GM12878 (cell line): ENCODE results near the gene CHRDL2. TPM values are rescaled to one million over a fixed set of nuclear protein-coding genes. Genes with fewer than 3 reads are reported as not detected.
A peak's percentile ranks its signal among the peaks of the same experiment; 100 is the strongest.

Experiments used
- ATAC-seq: fragments of 200-7000 bp; cut with Tn5 transposase; 3 replicates; pipeline ENCODE4 v1.9.1; 2020; ENCODE audit warnings: mild to moderate bottlenecking, moderate library complexity
- BruUV-seq: library from RNA; stranded (reverse); fragments of 400-500 nt; replicated peaks from 2 replicates; lab custom pipeline; 2021; lab: Mats Ljungman, UMichigan
- CTCF ChIA-PET: fragments of 300-600 bp; sonication (Branson Sonifier 250); formaldehyde crosslinking; extraction: SDS; loops from one replicate; lab custom pipeline; 2021; ENCODE audit warnings: inconsistent platforms; lab: Yijun Ruan, JAX
- POLR2A ChIA-PET: fragments of 350-600 bp; formaldehyde crosslinking; extraction: SDS; loops from one replicate; lab custom pipeline; 2021; ENCODE audit warnings: inconsistent platforms; lab: Charles Lee
- RAD21 ChIA-PET: fragments of 300-600 bp; sonication (Branson Sonifier 250); formaldehyde crosslinking; loops from one replicate; lab custom pipeline; 2023; ENCODE audit warnings: antibody characterized with exemption; ENCODE audit not compliant: unreplicated experiment; lab: Charles Lee
- SMC1A ChIA-PET: fragments of 300-600 bp; sonication (Branson Sonifier 250); formaldehyde crosslinking; loops from one replicate; lab custom pipeline; 2023; ENCODE audit not compliant: unreplicated experiment, uncharacterized antibody; lab: Charles Lee
- DNase-seq: peaks from one replicate; pipeline ENCODE4 v3.0.0-alpha.2; 2011; ENCODE audit warnings: low read depth, low spot score
- FAIRE-seq: peaks from 3 replicates; lab custom pipeline; 2011; peaks lifted over from hg19 to GRCh38; lab: Jason Lieb, UNC
- H2AFZ ChIP-seq: 2 replicates; pipeline ENCODE4 v1.6.0; 2011; ENCODE audit warnings: low read depth, low read length, control low read depth; ENCODE audit not compliant: control insufficient read depth
- H3K27ac ChIP-seq: 2 replicates; pipeline ENCODE4 v1.5.1; 2011; ENCODE audit warnings: control low read depth; ENCODE audit not compliant: control insufficient read depth, insufficient read depth
- H3K27me3 ChIP-seq, 2 experiments: replicated peaks in 1 of 2; 2 replicates each; pipeline versions ENCODE4 v1.6.0 to v1.6.1; 2011; ENCODE audit warnings: low read length in 1 of 2; ENCODE audit not compliant: control insufficient read depth in 2 of 2, insufficient read depth in 2 of 2
- H3K36me3 ChIP-seq, 2 experiments: 2 replicates each; pipeline ENCODE4 v1.5.1; 2011; ENCODE audit warnings: low read length in 1 of 2; ENCODE audit not compliant: control insufficient read depth in 2 of 2, insufficient read depth in 2 of 2
- H3K4me1 ChIP-seq: 2 replicates; pipeline ENCODE4 v1.6.1; 2011; ENCODE audit warnings: mild to moderate bottlenecking, low read length, moderate library complexity, mixed read lengths; ENCODE audit not compliant: control insufficient read depth, insufficient read depth
- H3K4me2 ChIP-seq: 2 replicates; pipeline ENCODE4 v1.6.0; 2011; ENCODE audit warnings: control low read depth; ENCODE audit not compliant: control insufficient read depth, insufficient read depth
- H3K4me3 ChIP-seq: fragments of 200-600 bp; sonication (generic); 2 replicates; pipeline ENCODE4 v1.5.1; 2016
- H3K79me2 ChIP-seq: 2 replicates; pipeline ENCODE4 v1.6.0; 2011; ENCODE audit warnings: low read length; ENCODE audit not compliant: control insufficient read depth, insufficient read depth
- H3K9ac ChIP-seq: 2 replicates; pipeline ENCODE4 v1.8.0; 2011; ENCODE audit warnings: low read length, control low read depth, mixed read lengths; ENCODE audit not compliant: control insufficient read depth, insufficient read depth
- H3K9me3 ChIP-seq: replicated peaks from 3 replicates; pipeline ENCODE4 v1.5.1; 2011; ENCODE audit warnings: mild to moderate bottlenecking, low read length; ENCODE audit not compliant: control insufficient read depth, insufficient read depth
- H4K20me1 ChIP-seq: 2 replicates; pipeline ENCODE4 v1.6.0; 2011; ENCODE audit not compliant: control insufficient read depth, insufficient read depth
- EED ChIP-seq: sonication (generic); IDR thresholded peaks from 2 replicates; pipeline ENCODE4 v1.6.1; 2016; ENCODE audit warnings: antibody characterized with exemption, low read depth
- MEF2B ChIP-seq: fragments of 450-650 bp; IDR thresholded peaks from 2 replicates; pipeline ENCODE4 v1.6.1; 2018; ENCODE audit warnings: mild to moderate bottlenecking, moderate library complexity; ENCODE audit not compliant: partially characterized antibody, poor library complexity, severe bottlenecking
- NFIC ChIP-seq: IDR thresholded peaks from 2 replicates; pipeline ENCODE4 v1.6.1; 2012; ENCODE audit warnings: low read depth, mild to moderate bottlenecking, inconsistent platforms, low read length, moderate library complexity
- RUNX3 ChIP-seq: IDR thresholded peaks from 2 replicates; pipeline ENCODE4 v1.6.1; 2012; ENCODE audit warnings: low read length, inconsistent platforms
- SIX5 ChIP-seq: IDR thresholded peaks from 2 replicates; pipeline ENCODE4 v1.6.1; 2011; ENCODE audit warnings: mild to moderate bottlenecking, low read depth, low read length, moderate library complexity; ENCODE audit not compliant: severe bottlenecking
- SMC3 ChIP-seq: IDR thresholded peaks from 2 replicates; pipeline ENCODE4 v1.6.1; 2011; ENCODE audit warnings: low read length, improper control_type of control experiment, borderline replicate concordance
- TCF12 ChIP-seq: IDR thresholded peaks from 2 replicates; pipeline ENCODE4 v1.6.1; 2011; ENCODE audit warnings: low read depth, mild to moderate bottlenecking, low read length
- ZNF217 ChIP-seq: fragments of 450-650 bp; IDR thresholded peaks from 2 replicates; pipeline ENCODE4 v1.6.1; 2017; ENCODE audit warnings: antibody characterized with exemption, mild to moderate bottlenecking
- ZNF274 ChIP-seq: IDR thresholded peaks from one replicate; pipeline ENCODE4 v1.8.0; 2011; ENCODE audit not compliant: insufficient read length, insufficient read depth
- ZNF622 ChIP-seq: fragments of 450-650 bp; IDR thresholded peaks from 2 replicates; pipeline ENCODE4 v1.6.1; 2017; ENCODE audit warnings: mild to moderate bottlenecking, inconsistent platforms
- WGBS: methylation state at CpG from one replicate; pipeline ENCODE4 v1.1.6; 2016; ENCODE audit warnings: low lambda C conversion rate; ENCODE audit not compliant: insufficient replicate concordance, insufficient coverage; ENCODE audit errors: missing lambda C conversion rate; 5-methylcytosine and 5-hydroxymethylcytosine counted together
- in situ Hi-C: fragments of 300-500 bp; cut with MboI; formaldehyde crosslinking; loops from 9 replicates; pipeline ENCODE4 v1.14.3; 2018; ENCODE audit warnings: mixed read lengths
- intact Hi-C: fragments of 100-400 bp; cut with micrococcal nuclease; formaldehyde crosslinking; loops from one replicate; pipeline ENCODE4 v1.14.2; 2022; ENCODE audit not compliant: unreplicated experiment
- polyA plus RNA-seq, 11 experiments: library from polyadenylated mRNA; depleted of rRNA in 4 of 11; unstranded in 6 of 11; stranded (reverse) in 5 of 11; fragments of >200 nt; fragmentation: Nextera tagmentation in 4 of 11; fragmentation: Illumina TruSeq in 1 of 11; extraction: Ambion mirVana in 4 of 11; extraction: Trizol in 1 of 11; gene quantifications; 1 replicate in 1 of 11; 2 replicates in 10 of 11; pipeline versions ENCODE4 v1.2.1 to v1.2.3, GENCODE V29; 2011 to 2016; ENCODE audit warnings: inconsistent platforms in 2 of 11, missing spikeins in 2 of 11, low read depth in 1 of 11
- total RNA-seq, 4 experiments: library from RNA; depleted of rRNA in 3 of 4; stranded (reverse); fragments of >200 nt in 3 of 4; fragmentation: Illumina TruSeq in 1 of 4; extraction: Trizol in 1 of 4; gene quantifications; 2 replicates each; pipeline versions ENCODE4 v1.2.1 to v1.2.3, GENCODE V29; 2013 to 2021

CHRDL2 gene
- total and polyA plus RNA-seq, 10 of the 15 experiments (the other 5 are each of a cell fraction or from before 2014, with no cell fraction given): not detected

DNA sequence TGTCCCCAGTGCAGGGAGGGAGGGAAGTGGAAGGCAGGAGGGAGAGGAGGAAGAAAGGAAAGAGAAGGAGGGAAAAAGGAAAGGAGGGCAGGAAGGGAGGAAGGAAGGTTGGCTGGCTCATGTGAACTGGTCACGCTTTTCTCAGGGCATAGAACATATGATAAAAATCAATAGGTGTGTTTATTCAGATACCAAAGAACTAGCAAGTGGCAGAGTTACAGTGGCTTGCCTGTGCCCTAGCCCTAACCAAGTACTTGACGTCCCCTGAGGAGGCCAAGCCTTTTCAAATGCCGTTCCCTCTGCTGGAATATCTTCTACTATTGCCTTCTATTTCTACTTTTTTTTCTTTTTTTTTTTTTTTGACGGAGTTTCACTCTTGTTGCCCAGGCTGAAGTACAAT, 33.5 kb downstream of the CHRDL2 start:
- ATAC-seq: no peak
- in situ Hi-C loops (no loop called here), intact Hi-C loops (no loop called here)
- DNase-seq: no peak
- peaks cover 0 to 3% of the 10 kb centered on the region in 2 experiments; a peak in 1 of 4 replicates for H3K27me3 ChIP-seq
- ChIA-PET POLR2A (interaction anchor here (0.6 kb wide), 1 partner anchor 553 kb away, joined by 5 read pairs; no protein-coding TSS in a partner anchor), CTCF (no interaction called here), RAD21 (no interaction called here), SMC1A (no interaction called here)
- no peak for FAIRE-seq
- H2AFZ ChIP-seq: no peak overlapping the region
- H3K9me3 ChIP-seq: no peaks in the 10 kb centered on the region
- 27% methylated on average over 3 of the region's 4 CpGs for WGBS
- H3K4me2 ChIP-seq: no peak overlapping the region
- H3K79me2 ChIP-seq: no peaks in the 10 kb centered on the region
- no peaks in the 10 kb centered on the region for H3K36me3 ChIP-seq
- no peak overlapping the region for H3K9ac ChIP-seq
- no peaks in the 10 kb centered on the region; the same call in 1 of the 2 replicates for H3K4me1 ChIP-seq
- H3K27ac ChIP-seq: no peak overlapping the region
- H4K20me1 ChIP-seq: no peaks in the 10 kb centered on the region; the same call in 1 of the 2 replicates
- TF ChIP-seq SMC3 (no peak), MEF2B (no peak), RUNX3 (no peak), NFIC (no peak), ZNF622 (no peak), ZNF274 (no peak), TCF12 (no peak)
- no peak overlapping the region for H3K4me3 ChIP-seq
- BruUV-seq: no TSS peak

DNA sequence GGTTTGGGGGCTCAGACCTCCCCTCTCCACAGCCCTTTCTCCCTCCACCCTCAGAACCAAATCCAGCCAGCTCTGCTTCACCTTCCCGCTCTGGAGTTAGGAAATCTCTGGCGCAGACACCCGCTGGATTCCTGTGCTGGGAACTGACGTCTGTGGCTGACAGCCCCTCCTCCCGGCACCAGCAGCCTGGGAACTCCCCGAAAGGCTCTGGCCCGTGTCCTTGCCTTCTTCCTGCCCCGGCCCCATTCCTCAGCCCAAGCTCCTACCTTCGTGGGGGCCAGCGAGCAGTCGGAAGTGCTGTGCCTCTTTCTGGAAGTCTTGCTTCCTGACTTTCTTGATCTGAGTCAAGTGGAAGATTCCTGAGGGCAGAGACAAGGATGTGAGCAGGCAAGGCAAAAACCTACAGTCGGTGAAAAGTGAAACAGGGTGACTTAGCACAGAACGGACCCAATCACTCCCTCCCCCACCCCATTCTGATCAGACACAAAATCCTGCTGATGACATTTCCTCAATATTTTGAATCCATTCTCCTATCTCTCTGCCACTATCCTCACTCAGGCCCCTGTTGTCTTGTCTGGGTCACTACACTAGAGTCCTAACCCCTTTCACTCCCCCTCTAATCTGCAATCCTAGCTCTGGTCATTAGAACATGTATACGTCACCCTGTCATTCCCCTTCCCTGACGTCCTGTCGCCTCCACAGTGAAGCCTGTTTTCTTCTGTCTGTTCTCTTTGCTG, 34.1 kb downstream of the CHRDL2 start:
- POLR2A ChIA-PET: no interaction called here

More for the DNA sequence above, 34.1 kb downstream of the CHRDL2 start:
- Histone ChIP-seq H3K27ac (no peak overlapping the region), H3K4me1 (no peaks in the 10 kb centered on the region; the same call in 1 of the 2 replicates), H3K36me3 (no peaks in the 10 kb centered on the region), H3K79me2 (no peaks in the 10 kb centered on the region), H3K4me3 (no peak overlapping the region), H3K9ac (no peak overlapping the region), H3K9me3 (no peaks in the 10 kb centered on the region), H3K27me3 (peaks cover 0 to 3% of the 10 kb centered on the region in 2 experiments; a peak in 1 of 4 replicates), H4K20me1 (no peaks in the 10 kb centered on the region; the same call in 1 of the 2 replicates), H3K4me2 (peak overlapping the region; percentile 26), H2AFZ (peak overlapping the region; percentile 45; the same call in 1 of the 2 replicates)
- peak; percentile 48 for ATAC-seq
- FAIRE-seq: no peak
- TF ChIP-seq EED (0 out of 2 replicates have a peak, but pooled peaks have one; percentile 38), ZNF217 (no peak), SIX5 (no peak)
- RAD21 ChIA-PET: no interaction called here
- no TSS peak for BruUV-seq
- CTCF ChIA-PET: interaction anchor here (0.7 kb wide), 1 partner anchor 28 kb away, joined by 3 read pairs; no protein-coding TSS in a partner anchor
- SMC1A ChIA-PET: no interaction called here
- 28% methylated on average over 16 of the region's 16 CpGs for WGBS
- intact Hi-C loops (no loop called here), in situ Hi-C loops (no loop called here)
- no peak for DNase-seq
